ENCODE data around the gene IQCF5. TPM values are rescaled to one million over a fixed set of nuclear protein-coding genes. Genes with fewer than 3 reads are reported as not detected.

IQCF5 gene
- total and polyA plus RNA-seq, 9 of the 15 experiments (the other 6 are each of a cell fraction or from before 2014, with no cell fraction given), result not detected

DNA sequence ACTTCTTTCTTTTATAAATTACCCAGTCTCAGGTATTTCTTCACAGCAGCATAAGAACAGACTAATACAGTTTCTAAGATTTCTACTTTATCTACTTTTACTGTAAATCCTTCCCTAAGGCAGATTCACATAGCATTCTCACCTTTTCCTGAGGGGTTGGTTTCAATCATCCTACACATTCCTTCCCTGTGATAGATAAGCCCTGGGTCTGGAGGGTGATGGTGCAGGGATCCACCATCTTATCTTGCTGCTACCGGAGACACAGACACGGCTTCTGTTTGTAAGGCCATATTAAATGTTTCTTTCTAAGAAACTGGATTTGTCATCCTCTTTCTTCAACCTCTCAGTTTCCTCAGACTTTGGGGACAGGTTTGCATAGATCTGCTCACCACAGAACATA, 6.1 kb downstream of the IQCF5 start:
- H3K79me2 ChIP-seq (ENCODE audit: control insufficient read depth, insufficient read depth, low read length), result no peaks in the 10 kb centered on the region
- intact Hi-C loops (cut with micrococcal nuclease) (no loop called here), in situ Hi-C loops (cut with MboI) (no loop called here)
- ChIA-PET CTCF (ENCODE audit: low intra/inter-chr PET ratio) (no interaction called here), POLR2A (no interaction called here)
- peaks cover 0 to 5% of the 10 kb centered on the region in 2 experiments; a peak in 2 of 5 replicates for H3K4me1 ChIP-seq (replicated peaks in 1 of 2; ENCODE audit: control insufficient read depth in 2 of 2, insufficient read depth in 2 of 2, low read length in 2 of 2)
- H3K9me3 ChIP-seq (replicated peaks; ENCODE audit: control insufficient read depth, insufficient read depth, low read depth, low read length), result no peaks in the 10 kb centered on the region
- TF ChIP-seq, protein P1, sequence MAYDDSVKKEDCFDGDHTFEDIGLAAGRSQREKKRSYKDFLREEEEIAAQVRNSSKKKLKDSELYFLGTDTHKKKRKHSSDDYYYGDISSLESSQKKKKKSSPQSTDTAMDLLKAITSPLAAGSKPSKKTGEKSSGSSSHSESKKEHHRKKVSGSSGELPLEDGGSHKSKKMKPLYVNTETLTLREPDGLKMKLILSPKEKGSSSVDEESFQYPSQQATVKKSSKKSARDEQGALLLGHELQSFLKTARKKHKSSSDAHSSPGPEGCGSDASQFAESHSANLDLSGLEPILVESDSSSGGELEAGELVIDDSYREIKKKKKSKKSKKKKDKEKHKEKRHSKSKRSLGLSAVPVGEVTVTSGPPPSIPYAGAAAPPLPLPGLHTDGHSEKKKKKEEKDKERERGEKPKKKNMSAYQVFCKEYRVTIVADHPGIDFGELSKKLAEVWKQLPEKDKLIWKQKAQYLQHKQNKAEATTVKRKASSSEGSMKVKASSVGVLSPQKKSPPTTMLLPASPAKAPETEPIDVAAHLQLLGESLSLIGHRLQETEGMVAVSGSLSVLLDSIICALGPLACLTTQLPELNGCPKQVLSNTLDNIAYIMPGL (CRISPR knock-in tag; IDR thresholded peaks at IDR 0.05), result no peak
- TF ChIP-seq TAF15 (IDR thresholded peaks at IDR 0.05; ENCODE audit: low read depth, low read length) (no peak), TEAD4 (IDR thresholded peaks at IDR 0.05; ENCODE audit: low read length) (peak; percentile 50; the same call in 1 of the 2 replicates), TEAD4 (CRISPR knock-in tag; IDR thresholded peaks at IDR 0.05; ENCODE audit: borderline replicate concordance) (no peak), NFXL1 (CRISPR knock-in tag; IDR thresholded peaks at IDR 0.05) (no peak), SMAD1 (IDR thresholded peaks at IDR 0.05; ENCODE audit: low read depth, low read length, partially characterized antibody) (no peak), E2F1 (CRISPR knock-in tag; IDR thresholded peaks at IDR 0.05) (no peak), TAL1 (IDR thresholded peaks at IDR 0.05) (peak; percentile 17; the same call in 1 of the 2 replicates), ARID1B (IDR thresholded peaks at IDR 0.05) (peak; percentile 35; the same call in 1 of the 2 replicates), CBFA2T3 (IDR thresholded peaks at IDR 0.05) (peak; percentile 65), CBFA2T2 (conservative IDR thresholded peaks at IDR 0.05) (peak; percentile 53), POLR2H (tag; IDR thresholded peaks at IDR 0.05; ENCODE audit: low read depth) (no peak), NCOR1 (IDR thresholded peaks at IDR 0.05) (peak; percentile 22; the same call in 1 of the 2 replicates), HDAC2 (IDR thresholded peaks at IDR 0.05) (no peak), ATF4 (CRISPR knock-in tag; IDR thresholded peaks at IDR 0.05) (no peak), TCF15 (CRISPR knock-in tag; IDR thresholded peaks at IDR 0.05) (no peak), GTF2A2 (tag; IDR thresholded peaks at IDR 0.05) (no peak), RCOR1 (IDR thresholded peaks at IDR 0.05; ENCODE audit: borderline replicate concordance in 1 of 2, low read depth in 2 of 2, low read length in 2 of 2) (peak in 1 of 2 experiments; percentile 29; a peak in 1 of 4 replicates), KDM1A (IDR thresholded peaks at IDR 0.05) (0 out of 4 replicates have a peak, but pooled peaks of 1 of the 2 experiments have one; percentile 9), ELF2 (CRISPR knock-in tag; IDR thresholded peaks at IDR 0.05) (no peak)
- FAIRE-seq (peak; percentile 58), DNase-seq (ENCODE audit: extremely low read depth in 1 of 4, low spot score in 3 of 4) (peak in 2 of 4 experiments; percentile 28 to 34), ATAC-seq (peak; percentile 55; the same call in 2 of the 3 replicates)
- H3K9ac ChIP-seq (ENCODE audit: insufficient read depth in 1 of 2, low read depth in 2 of 2, low read length in 2 of 2), result no peak overlapping the region
- WGBS (ENCODE audit: insufficient coverage, low coverage, missing lambda C conversion rate), result 0% methylated on average over 2 of the region's 2 CpGs
- peaks cover 0 to 6% of the 10 kb centered on the region in 2 experiments; a peak in 2 of 5 replicates for H3K27me3 ChIP-seq (ENCODE audit: control insufficient read depth in 2 of 2, insufficient read depth in 2 of 2, low read length in 2 of 2)
- H4K20me1 ChIP-seq (replicated peaks; ENCODE audit: control insufficient read depth, insufficient read depth, low read length), result no peaks in the 10 kb centered on the region
- H3K36me3 ChIP-seq (ENCODE audit: control insufficient read depth, insufficient read depth, low read length), result no peaks in the 10 kb centered on the region
- H3K27ac ChIP-seq (ENCODE audit: extremely low read depth, low read depth, low read length), result no peak overlapping the region
- BruUV-seq (replicated peaks), result no TSS peak
- no peak overlapping the region for H2AFZ ChIP-seq (ENCODE audit: low read depth, low read length)
- H3K4me2 ChIP-seq (ENCODE audit: insufficient read depth, low read length), result no peak overlapping the region
- H3K4me3 ChIP-seq, result no peak overlapping the region
- no peaks in the 10 kb centered on the region for H3K9me1 ChIP-seq (ENCODE audit: control insufficient read depth, insufficient read depth, low read length)

All from K562 (cell line).